C4-2B (cell line): Measurements from ENCODE around the gene SIRT3.

ENCODE experiments used
- H3K27ac ChIP-seq: fragments of 450-650 bp; 2 replicates; pipeline ENCODE4 v1.5.1; 2017
- CTCF ChIP-seq: fragments of 450-650 bp; conservative IDR thresholded peaks from 2 replicates; pipeline ENCODE4 v1.5.1; 2017; ENCODE audit warnings: mild to moderate bottlenecking
- ZFX ChIP-seq: fragments of 450-650 bp; IDR thresholded peaks from 2 replicates; pipeline ENCODE4 v1.6.1; 2017

Gene SIRT3

GRCh38 chr11:250740-251299 lies 14.7 kb upstream of the SIRT3 start:
- H3K27ac ChIP-seq: no peak overlapping the region
- TF ChIP-seq ZFX: no peak
- TF ChIP-seq CTCF: peak; percentile 77

GRCh38 chr11:250274-250673 lies 14.1 kb upstream of the SIRT3 start:
- TF ChIP-seq CTCF: no peak
- TF ChIP-seq ZFX: no peak

GRCh38 chr11:249062-249461 lies 12.9 kb upstream of the SIRT3 start:
- H3K27ac ChIP-seq: no peak overlapping the region
- TF ChIP-seq CTCF (no peak), ZFX (no peak)

More at GRCh38 chr11:250274-250673, 14.1 kb upstream of the SIRT3 start:
- no peak overlapping the region for H3K27ac ChIP-seq

- no peak overlapping the region for H3K27ac ChIP-seq
- TF ChIP-seq CTCF (no peak), ZFX (no peak)
These were observed 8.2 kb upstream of the SIRT3 start for GRCh38 chr11:244376-244775.

GRCh38 chr11:241634-242033 lies 5.5 kb upstream of the SIRT3 start:
- H3K27ac ChIP-seq: peak overlapping the region; percentile 74

GRCh38 chr11:240315-240714 lies 4.2 kb upstream of the SIRT3 start:
- H3K27ac ChIP-seq: peak overlapping the region; percentile 84

More at GRCh38 chr11:241634-242033, 5.5 kb upstream of the SIRT3 start:
- TF ChIP-seq ZFX (no peak), CTCF (no peak)

GRCh38 chr11:238346-238745 lies 2.2 kb upstream of the SIRT3 start:
- 0 out of 2 replicates have a peak overlapping the region, but pooled peaks have one; percentile 29 for H3K27ac ChIP-seq

More at GRCh38 chr11:240315-240714, 4.2 kb upstream of the SIRT3 start:
- TF ChIP-seq ZFX (no peak), CTCF (no peak)
